AML-193 (cell line): ENCODE data around the gene ATG7.
"Not testable (repeated sequence)": the region's sequence is repeated elsewhere in the genome, so short reads cannot be mapped to it uniquely, and the experiment has no call there.

Experiments
- DNase-seq, 2 experiments: peaks; one replicate each; lab custom pipeline; 2025; lab: John Stamatoyannopoulos, UW

The ATG7 gene

DNA sequence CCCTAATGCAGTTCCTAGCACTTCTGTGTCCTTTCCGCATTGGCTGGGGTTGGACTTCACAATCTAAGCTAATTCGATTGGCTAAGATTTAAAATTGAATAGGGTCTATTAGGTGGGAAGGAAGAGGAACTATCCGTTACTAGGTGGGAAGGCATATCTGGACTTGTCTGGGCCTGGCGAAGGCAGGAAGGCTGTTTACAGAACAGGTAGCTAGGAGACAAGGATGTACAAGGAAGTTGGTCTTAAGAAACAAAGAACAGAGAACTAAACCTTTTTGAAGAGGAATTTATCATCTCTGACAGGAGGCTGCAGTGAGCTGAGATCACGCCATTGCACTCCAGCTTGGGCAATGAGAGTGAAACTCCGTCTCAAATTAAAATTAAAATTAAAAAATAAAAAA, 17.3 kb upstream of the ATG7 start:
- no peak for DNase-seq

DNA sequence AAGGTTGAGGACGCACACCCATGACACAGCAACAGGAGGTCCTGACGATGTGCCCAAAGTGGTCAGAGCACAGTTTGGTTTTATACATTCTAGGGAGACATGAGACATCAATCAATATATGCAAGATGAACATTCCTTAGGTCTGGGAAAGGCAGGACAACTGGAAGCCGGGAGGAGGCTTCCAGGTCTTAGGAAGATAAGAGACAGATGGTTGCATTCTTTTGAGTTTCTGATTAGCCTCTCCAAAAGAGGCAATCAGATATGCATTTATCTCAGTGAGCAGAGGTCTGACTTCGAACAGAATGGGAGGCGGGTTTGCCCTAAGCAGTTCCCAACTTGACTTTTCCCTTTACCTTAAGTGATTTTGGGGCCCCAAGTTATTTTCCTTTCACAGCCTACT, 16.7 kb upstream of the ATG7 start:
- not testable (repeated sequence) for DNase-seq

DNA sequence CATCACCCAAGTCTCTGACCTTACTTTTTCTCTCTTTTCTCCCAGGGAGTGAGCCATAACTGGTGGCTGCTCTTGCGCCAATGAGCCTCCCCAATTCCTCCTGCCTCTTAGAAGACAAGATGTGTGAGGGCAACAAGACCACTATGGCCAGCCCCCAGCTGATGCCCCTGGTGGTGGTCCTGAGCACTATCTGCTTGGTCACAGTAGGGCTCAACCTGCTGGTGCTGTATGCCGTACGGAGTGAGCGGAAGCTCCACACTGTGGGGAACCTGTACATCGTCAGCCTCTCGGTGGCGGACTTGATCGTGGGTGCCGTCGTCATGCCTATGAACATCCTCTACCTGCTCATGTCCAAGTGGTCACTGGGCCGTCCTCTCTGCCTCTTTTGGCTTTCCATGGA, 13.2 kb upstream of the ATG7 start:
- no peak for DNase-seq

DNA sequence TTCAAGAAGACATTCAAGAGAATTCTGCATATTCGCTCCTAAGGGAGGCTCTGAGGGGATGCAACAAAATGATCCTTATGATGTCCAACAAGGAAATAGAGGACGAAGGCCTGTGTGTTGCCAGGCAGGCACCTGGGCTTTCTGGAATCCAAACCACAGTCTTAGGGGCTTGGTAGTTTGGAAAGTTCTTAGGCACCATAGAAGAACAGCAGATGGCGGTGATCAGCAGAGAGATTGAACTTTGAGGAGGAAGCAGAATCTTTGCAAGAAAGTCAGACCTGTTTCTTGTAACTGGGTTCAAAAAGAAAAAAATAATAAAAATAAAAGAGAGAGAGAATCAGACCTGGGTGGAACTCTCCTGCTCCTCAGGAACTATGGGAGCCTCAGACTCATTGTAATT, 11.7 kb upstream of the ATG7 start:
- peak; percentile 21 to 30 for DNase-seq

DNA sequence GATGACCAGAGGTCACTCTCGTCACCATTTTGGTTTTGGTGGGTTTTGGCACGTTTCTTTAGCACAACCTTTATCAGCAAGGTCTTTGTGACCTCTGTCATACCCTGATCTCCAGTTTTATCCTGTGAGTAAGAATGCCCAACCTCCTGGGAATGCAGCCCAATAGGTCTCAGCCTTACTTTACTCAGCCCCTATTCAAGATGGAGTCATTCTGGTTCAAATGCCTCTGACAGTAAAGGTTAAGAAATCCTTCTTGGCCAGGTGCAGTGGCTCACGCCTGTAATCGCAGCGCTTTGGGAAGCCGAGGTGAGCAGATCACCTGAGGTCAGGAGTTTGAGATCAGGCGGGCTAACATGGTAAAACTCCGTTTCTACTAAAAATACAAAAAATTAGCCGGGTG, 3.2 kb upstream of the ATG7 start:
- no peak for DNase-seq

DNA sequence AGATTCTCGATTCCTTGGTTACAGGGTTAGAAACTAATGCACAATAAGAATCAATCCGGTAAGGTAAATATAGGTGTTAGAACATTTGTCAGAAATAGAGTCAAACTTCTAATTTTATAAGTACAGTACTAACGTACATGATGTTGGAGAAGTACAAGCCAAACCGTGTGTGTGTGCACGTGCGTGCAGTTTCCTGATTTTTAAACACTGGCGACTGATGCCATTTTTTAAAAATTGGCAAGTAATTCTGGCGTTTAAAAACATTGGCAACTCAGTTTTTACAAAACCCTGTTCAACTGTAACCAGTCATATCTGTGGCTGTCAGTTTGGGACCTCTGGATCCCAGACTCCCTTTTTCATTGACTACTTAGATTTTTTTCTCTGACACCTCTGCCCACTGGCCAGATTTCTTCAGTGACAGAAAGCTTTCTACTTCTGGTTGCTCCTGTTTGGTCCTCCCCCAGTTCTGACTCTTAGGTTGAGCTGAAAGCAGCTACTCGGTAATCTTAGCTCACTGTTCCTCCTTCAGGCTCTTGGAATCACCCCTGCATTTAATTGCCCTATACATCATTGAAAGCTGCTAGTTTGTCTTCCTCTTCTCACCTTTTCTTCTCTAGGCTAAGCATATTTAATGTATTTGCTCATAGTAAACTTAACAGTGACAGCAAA, 843 bp downstream of the ATG7 start:
- peak; percentile 54 to 57 for DNase-seq

DNA sequence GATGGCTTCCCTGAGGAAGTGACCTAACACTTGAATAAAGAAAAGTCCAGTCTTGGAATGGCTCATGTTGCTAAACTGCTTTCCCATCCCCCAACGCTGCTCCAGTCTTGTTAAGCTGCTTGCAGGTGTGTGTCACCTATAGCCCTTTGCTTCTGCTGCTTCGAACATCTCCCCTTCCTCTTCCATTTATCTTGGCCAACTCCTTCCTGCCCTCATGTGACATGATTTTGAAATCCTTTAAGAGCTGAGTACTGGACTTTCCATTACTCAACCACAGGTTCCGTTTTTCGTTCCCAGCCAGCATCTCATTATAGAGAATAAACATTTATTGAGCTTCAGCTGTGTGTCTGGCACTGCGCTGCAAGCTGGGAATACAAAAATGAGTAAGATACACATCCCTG, 1.7 kb downstream of the ATG7 start:
- peak; percentile 99 for DNase-seq

DNA sequence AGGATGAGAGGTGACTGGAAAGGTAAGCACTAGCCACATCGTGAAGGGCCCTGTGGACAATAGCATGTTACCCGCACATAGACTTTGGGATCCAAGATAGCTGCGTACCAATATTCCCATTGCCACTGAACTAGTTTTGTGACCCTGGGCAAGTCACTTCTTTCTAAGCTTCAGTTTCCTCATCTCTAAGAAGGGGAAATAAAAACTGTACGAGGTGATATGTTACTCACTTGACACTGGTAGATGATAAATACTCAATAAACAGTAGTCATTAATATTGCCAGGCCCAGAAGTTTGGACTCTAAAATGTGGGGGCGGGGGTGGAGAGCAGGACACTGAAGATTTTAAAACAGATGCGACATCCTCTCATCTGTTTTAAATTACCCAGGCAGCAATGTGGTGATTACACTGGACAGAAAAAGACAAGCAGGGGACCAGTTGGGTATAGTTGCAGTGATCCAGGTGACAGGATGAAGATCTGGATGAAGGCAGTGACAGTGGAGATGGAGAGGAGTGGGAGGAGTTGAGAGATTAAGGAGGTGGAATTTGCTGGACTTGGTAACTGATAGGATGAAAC, 2.5 kb downstream of the ATG7 start:
- DNase-seq: no peak

DNA sequence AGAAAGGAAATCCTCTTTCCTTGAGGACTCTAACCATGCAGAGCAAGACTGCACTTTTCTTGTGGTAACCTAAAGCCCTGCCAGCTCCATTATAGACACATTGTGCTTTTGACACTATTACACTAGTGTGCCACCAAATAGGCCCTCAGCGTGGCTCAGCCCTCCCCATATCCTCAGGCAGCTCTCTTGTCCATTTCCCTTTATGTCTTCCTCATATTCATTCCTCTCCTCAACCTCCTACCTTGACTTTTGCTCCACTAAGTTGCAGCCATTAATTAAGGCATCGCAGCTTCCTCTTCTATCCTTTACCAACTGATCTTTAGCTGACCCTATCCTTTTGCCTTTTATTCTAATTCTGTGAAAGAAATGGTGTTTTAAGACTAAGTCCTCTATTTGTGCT, 3.7 kb downstream of the ATG7 start:
- DNase-seq: peak in 1 of 2 experiments; percentile 14

DNA sequence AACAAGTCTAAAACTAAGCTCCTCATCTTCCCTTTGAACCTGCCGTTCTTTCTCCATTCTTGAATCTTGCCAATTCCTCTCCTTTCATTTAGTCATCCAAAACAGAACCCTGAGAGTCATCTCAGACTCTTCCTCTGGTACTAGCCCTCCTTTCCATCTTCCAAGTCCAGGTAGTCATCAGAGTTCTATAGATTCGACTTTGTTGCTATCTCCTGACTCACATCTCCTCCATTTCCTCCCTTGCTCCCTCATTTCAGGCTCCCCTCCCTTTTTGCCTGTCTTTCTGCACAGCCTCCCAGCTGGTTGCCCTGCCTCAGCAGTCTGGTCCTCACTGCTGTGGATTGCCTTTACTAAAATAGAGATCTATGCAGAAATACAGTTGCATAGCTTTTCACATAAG, 4.7 kb downstream of the ATG7 start:
- no peak for DNase-seq

DNA sequence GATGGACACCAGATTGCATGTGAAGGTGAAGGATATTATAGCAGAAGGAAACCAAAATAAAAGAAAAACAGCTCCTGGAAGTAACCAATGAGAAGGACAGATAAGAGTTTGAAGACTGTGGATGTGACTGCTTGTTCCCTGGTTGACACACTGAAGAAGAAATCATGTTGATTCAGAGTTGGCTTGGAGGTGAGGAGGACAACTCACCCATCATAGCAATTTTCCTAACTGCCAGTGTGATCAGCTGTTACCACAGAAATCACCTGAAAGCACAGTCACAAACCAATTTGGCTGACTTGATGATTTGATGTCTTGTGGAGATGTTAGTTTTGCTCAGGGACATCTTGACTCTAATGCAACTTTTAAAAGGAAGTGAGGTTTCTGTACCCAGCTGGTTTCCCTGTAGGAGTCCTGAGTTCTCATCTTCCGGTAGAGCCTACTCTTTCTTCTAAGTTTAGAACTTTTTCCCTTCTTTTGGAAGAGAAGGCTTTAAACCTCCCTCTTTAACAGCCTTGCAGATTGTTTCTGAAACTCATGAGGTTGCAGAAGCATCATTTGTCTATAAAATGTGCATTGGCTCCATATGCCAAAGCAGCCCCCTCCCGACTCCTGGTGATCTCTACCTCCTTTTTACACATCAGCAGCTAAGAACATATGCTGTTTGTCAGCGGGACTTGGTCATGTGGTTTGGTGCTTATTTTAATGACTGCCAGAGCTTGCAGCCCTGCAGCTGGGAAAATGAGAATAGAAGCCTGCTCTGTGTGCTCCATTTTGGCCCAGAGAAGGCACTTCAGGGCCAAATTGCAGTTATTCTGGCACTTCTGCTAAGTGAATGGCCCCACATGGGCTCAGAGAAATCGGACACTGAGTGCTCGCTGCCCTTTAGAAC, 10.3 kb downstream of the ATG7 start:
- DNase-seq: no peak

DNA sequence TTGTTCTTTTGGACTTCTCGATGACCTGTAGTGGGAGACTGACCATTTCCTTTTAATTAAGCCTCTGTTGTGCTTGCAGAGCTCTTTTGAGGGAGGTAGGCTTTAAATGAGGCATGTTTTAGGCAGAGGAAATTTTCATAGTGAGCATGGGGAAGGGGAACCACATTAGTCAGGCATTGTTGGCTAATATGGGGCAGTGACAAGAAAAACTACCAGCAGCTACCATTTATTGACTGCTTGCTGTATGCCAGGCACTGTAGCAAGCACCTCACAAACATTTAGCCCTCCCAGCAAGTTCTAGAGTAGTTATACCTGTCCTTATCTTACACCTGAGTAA, 10.9 kb downstream of the ATG7 start:
- DNase-seq: no peak

DNA sequence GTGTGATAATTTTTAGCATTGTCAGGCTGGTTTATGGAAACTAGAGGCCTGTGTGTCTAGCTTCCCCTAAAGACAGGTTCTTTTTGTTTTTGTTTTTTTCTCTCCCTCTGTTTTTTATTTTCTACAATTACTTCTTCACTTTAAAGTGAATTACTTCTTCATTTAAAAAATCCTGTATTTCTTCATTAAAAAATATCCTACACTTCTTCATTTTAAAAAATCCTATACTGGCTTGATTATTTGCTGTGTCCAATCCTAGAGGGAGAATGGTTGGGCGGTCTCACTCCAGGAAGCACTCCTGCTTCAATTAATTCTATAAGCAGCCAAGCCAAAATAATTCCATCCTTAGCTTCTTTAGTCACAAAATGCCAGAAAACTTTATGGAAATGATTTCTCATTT, 11.8 kb downstream of the ATG7 start:
- no peak for DNase-seq

DNA sequence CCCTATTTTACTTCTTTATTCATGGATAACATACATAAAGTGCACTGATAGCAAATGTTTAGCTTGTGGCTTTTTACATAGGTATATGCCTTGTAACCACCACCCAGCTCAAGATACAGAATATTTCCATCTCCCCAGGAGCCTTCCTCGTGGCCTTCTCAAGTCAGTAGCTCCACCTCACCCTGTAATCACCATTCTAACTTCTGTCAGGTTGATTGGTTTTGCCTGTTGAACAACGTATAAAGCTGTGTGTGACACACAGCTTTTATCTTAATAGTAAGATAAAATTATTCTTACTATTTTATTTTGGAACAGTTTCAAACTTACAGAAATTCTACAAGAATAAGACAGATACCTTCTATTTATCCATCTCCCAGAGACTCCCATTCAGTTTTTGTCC, 13.3 kb downstream of the ATG7 start:
- DNase-seq: no peak

DNA sequence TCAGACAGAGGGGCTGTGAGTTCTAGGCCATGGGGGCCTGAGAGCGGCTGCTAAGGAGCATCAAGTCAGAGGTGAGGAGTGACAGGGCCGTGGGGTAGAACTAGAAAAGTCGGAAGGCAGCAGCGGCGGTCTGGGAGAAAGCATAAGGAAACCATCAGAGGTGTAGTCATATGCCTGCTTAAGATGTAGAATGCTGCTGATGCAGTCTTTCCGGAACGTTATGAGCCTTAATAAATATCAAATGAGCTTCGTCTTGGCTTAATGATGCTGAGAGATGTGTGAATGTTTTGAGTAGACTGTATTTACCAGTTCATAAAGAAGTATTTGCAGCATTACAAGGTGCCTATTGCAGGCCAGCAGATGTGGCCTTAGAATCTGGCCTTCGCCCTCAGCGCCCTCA, 15.2 kb downstream of the ATG7 start:
- no peak for DNase-seq

DNA sequence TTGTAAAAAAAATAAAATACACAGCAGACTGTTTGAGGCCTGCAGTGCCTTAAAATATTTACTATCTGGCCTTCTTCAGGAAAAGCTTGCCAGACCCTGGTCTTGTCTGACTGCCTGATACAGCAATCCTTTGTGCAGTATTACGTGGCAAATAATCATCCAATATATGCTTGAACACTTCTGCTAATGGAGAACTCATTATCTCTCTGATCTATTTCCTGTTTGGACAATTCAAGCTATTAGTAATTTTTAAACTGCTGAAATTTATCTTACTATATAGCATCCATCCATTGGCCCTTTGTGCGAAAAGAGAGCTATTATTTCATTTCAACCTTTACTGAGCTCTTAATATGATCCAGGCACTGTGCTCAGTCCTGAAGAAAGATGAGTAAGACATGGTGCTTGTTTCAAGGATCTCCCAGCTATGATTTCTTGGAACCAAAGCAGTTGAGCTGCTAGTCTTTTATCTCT, 15.9 kb downstream of the ATG7 start:
- DNase-seq: peak; percentile 36 to 57

DNA sequence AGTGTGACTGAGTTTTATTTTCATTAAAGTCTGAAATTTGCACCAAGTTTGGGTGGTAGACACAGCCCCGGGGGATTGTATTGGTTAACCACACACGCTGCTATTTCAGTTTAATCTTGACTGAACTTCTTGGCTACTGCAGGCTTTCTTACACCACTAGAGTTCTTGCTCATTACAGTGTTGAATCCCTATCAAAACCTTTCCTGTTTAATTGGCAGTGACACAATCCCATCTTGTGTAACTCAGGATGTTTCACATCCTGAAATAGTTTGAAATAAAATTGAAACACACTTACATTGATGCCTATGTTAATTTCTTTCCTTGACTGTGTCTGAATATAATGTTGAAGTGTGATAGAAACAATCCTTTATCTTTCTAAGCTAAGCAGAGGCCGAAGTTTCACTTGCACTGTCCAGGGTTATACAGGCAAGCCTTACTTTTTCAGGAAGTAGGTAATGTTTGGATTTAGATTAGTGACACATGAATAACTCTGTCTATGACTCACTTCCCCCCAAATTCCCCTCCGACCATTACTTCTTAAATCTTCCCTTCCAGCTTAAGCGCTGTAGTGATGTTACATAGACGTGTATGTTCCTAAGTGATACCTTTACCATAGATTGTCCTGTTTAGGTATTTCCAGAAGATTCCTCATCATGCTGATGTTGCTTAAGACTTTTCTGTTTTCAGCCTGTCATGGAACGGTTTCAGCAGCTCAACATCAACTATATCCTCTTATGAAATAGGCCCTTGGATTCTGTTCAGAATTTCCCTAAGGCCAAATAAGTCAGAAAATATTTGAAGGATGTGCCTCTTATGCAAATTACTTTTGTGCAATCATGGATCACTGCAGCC, 16.8 kb downstream of the ATG7 start:
- peak; percentile 99 for DNase-seq

DNA sequence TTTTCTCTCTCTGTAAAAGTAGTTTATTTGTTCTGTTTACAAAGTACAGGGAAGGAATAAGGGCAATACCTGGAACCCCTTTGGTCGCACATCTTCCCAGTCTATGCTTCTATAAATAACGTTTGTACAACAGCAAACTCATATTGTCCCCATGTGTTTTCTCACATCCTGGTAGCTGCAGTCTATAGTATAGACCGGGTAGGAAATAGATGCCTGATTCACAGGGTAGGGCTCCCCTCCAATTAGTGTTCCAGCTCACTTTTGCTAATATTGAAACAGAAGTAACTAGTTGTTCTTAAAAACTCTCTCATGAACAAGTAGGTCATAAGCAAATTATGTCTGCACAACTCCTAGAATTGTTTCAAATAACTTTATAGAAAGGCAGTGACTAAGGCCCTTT, 17.7 kb downstream of the ATG7 start:
- no peak for DNase-seq

DNA sequence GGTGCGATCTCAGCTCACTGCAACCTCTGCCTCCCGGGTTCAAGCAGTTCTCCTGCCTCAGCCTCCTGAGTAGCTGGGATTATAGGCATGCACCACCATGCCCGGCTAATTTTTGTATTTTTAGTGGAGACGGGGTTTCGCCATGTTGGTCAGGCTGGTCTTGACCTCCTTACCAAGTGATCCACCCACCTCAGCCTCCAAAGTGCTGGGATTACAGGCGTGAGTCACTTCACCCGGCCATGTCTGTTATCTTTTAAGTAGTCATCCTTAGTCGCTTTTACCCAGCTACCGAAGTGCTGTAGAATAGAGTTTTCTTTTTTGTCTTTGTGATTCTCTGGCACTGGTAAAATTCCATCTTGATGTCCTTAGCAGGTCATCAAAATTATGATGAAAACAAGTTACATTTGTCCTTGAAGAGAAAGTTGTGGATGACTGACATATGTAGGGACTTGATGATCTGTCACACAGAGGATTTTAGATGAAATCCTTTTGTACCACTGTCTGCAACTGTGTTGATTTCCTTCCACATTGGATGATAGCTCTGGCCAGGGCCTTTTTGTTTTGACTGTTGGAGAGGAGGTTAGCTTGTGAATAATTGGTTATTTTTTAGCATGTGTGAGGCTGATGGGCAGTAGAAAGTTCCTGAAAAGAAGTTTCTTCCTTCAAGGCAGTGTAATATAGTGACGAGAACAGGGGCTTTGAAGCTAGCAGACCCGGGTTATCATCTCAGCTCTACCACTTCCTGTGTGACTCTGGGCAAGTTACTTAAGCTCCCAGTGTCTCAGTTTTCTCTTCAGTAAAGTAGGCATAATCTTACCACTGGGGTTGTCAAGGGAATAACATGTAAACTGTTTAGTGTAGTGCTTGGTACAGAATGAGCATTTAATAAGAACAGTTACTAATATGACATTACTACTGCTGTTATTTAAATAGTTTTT, 18.8 kb downstream of the ATG7 start:
- DNase-seq: no peak

DNA sequence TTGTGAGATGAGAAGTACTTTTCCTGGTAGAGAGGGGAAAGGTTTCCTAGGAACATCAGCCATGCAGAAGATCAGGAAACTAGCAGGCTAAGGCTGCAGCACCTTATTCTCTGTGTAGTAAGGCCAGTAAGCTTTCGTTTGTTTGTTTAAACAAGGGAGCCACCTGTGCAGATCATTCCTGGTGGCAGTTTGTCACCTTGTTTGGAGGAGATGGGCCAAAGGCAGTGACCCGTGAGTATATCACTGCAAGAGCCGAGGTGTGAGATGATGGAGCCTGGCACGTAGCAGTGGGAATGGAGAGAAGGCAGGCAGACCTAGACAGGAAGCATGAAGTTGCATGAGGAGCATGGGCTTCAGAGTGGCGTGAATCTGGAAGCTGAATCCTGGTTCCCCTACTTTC, 19.6 kb downstream of the ATG7 start:
- no peak for DNase-seq

DNA sequence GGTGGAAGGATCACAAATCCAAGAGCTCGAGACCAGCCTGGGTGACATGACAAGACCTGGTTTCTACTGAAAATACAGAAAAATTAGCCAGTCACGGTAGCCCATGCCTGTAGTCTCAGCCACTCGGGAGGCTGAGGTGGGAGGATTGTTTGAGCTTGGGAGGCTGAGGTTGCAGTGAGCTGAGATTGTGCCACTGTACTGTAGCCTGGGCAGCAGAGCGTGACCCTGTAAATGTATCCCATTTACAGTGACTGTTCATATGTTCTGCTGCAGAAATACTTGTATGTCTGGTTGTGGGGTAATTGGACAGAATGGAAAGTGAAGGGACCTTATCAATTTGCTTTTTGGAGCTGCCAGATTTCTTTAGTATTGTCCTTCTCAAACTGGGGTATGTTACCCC, 24.9 kb downstream of the ATG7 start:
- no peak for DNase-seq
